ENCODE results near the gene COX6B1.
"Not testable (repeated sequence)": the region's sequence is repeated elsewhere in the genome, so short reads cannot be mapped to it uniquely, and the experiment has no call there.

Gene COX6B1, protein sequence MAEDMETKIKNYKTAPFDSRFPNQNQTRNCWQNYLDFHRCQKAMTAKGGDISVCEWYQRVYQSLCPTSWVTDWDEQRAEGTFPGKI

DNA sequence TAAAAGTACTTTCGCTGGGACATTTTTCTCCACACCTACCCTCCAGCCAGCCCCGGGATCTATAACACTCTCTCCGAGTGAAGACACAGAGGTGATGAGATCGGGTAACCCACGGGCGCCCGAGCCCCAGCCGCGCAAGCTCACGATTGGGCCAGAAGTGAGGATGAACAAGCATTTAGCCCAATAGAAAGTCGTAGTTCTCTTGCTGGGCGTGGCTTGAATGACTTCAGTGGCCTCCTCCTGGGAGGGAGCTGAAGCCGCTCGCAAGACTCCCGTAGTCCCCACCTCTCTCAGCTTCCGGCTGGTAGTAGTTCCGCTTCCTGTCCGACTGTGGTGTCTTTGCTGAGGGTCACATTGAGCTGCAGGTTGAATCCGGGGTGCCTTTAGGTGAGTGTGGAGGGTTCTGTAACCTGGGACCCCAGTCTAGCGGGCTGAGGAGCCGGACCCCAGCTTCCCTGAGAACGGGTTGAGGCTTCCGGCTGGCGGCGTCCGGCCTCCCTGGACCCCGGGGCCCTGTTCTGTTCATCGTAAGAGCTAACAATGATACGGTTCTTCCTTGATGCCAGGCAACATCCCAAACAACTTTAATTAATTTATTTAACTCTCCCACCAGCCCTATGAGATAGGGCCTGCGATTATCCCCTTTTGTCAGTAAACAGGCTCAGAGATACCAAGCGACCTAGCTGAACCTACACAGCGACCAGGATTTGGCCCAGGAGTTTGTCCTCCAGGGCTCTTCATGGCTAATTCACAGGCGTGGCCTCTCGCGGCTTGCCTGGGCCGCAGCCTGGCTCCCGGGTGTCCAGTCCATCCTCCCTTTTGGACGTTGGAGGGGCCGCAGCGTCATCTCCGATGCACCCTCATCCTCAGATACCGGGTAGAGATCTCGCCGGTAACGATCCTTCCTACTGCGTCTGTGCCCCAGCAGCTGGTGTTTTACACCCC is at the start of gene COX6B1:
Gene COX6B1 (plus strand): TSS at position 307 of the 945 bp plus-strand sequence. CDS start 2,921 bp downstream, outside the sequence.
- DNase-seq (ENCODE audit: low spot score) = peak; percentile 93

- DNase-seq (ENCODE audit: low spot score) = no peak
These were observed 46.2 kb upstream of the COX6B1 start for GRCh38 chr19:35601971-35602370.

GRCh38 chr19:35604436-35604835 is 43.7 kb upstream of the COX6B1 start:
- not testable (repeated sequence) for DNase-seq (ENCODE audit: low spot score)

DNA sequence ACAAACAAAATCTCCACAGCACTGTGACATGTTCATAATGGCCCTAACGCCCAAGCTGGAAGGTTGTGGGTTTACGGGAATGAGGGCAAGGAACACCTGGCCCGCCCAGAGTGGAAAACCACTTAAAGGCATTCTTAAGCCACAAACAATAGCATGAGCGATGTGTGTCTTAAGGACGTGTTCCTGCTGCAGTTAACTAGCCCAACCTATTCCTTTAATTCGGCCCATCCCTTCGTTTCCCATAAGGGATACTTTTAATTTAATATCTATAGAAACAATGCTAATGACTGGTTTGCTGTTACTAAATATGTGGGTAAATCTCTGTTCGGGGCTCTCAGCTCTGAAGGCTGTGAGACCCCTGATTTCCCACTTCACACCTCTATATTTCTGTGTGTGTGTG is 41.0 kb upstream of the COX6B1 start:
- DNase-seq (ENCODE audit: low spot score) = not testable (repeated sequence)

DNA sequence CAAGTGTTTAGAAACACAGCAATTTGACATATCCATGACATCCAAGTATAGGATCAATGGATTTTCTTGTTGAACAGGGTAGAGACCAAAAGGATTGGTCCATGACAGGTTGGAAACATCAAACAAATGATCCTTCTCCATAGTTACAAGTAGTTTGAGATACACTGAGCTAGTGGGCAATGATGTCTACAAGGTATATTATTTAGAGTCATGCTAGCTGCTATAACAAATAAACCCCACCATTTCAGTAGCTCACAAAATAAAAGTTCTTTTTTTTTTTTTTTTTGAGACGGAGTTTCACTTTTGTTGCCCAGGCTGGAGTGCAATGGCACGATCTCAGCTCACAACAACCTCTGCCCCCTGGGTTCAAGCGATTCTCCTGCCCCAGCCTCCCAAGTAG is 40.5 kb upstream of the COX6B1 start:
- DNase-seq (ENCODE audit: low spot score) = no peak

DNA sequence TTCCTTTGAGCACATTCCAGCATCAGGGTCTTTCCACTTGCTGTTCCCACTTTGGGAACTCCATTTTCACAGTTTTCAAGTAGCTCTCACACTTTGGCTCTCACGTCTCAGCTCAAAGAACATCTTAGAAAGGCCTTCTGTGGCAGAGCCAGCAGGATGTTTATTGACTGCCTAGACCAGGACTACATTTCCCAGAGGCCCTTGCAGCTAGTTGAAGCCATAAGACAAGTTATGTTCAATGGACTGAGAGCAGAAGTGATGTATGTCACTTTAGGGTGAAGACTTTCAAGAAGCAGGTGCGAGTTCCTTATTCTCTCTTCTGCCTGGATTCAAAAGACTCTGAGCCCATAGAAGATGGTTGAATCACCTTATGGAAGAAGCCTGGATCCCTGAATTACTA is 39.9 kb upstream of the COX6B1 start:
- no peak for DNase-seq (ENCODE audit: low spot score)

DNA sequence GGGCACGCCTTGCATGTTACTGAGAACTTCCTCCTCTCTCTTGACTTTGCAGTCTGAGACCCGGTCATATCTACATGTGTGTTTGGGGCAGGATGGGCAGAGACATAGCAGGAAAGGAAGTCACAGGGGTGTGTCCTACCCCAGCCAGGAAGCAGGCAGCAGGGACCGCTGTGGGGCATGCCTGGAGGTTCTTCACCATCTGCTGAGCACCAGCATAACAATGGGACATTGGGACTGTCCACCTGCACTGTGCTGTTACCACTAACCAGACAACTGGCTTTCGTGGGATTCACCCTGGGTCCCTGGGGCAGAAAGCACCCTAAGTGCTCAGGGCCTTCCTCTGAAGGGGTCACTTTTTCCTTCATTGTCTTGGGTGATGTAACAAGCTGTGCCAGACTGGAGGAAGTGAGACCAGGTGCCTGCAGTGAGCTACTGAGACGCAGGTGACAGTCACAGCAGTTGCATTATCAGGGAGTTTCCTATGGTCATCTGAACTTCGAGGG is 38.2 kb upstream of the COX6B1 start:
- no peak for DNase-seq (ENCODE audit: low spot score)

DNA sequence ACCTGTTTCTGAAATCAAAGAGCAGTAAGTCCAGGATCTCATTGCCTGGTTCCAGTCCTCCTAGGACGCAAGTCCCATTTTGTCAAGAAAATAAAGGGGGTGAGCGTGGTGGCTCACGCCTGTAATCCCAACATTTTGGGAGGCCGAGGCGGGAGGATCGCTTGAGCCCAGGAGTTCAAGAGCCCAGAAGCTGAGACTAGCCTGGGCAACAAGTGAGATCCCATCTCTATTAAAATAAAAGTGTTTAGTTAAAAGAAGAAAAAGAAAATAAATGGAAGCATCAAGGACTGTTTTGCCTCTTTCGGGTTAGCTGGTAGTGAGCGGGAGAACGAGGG is 35.9 kb upstream of the COX6B1 start:
- DNase-seq (ENCODE audit: low spot score) = no peak

GRCh38 chr19:35612559-35613321 is 35.4 kb upstream of the COX6B1 start, which contains the start of gene HAUS5:
Gene HAUS5, plus strand, starts transcription at chr19:35612735. Its CDS starts 60 bp downstream, at chr19:35612795.
- peak; percentile 87 for DNase-seq (ENCODE audit: low spot score)

DNA sequence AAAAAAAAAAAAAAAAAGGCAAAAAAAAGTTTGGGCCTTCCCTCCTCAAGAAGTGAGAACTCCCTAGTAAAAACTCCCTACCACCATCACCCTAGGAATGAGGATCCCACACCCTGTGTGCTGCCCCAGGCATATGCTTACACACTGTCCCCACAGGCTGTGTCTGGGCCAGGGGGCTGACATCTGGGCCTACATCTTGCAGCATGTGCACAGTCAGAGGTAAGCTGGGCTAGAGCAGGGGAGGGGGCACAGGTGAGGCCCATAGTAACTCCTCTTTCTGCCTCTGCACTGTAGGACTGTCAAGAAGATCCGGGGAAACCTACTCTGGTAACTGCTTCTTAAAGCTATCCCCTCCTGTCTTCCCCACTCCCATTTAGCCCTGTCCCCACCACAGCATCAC is 34.5 kb upstream of the COX6B1 start:
- no peak for DNase-seq (ENCODE audit: low spot score)

DNA sequence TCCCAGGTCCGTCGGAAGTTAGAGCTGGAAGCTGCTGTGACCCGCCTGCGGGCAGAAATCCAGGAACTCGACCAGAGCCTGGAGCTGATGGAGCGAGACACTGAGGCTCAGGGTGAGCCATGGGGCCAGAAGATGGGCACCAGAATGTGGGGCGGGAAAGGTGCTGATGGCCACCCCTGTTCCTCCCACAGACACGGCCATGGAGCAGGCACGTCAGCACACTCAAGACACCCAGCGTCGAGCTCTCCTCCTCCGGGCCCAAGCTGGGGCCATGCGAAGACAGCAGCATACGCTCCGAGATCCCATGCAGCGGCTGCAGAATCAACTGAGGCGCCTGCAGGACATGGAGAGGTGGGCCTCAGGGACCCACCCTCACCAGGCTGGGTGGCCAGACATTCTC is 33.1 kb upstream of the COX6B1 start:
- DNase-seq (ENCODE audit: low spot score) = no peak

GRCh38 chr19:35618857-35619256 is 29.3 kb upstream of the COX6B1 start:
- no peak for DNase-seq (ENCODE audit: low spot score)

DNA sequence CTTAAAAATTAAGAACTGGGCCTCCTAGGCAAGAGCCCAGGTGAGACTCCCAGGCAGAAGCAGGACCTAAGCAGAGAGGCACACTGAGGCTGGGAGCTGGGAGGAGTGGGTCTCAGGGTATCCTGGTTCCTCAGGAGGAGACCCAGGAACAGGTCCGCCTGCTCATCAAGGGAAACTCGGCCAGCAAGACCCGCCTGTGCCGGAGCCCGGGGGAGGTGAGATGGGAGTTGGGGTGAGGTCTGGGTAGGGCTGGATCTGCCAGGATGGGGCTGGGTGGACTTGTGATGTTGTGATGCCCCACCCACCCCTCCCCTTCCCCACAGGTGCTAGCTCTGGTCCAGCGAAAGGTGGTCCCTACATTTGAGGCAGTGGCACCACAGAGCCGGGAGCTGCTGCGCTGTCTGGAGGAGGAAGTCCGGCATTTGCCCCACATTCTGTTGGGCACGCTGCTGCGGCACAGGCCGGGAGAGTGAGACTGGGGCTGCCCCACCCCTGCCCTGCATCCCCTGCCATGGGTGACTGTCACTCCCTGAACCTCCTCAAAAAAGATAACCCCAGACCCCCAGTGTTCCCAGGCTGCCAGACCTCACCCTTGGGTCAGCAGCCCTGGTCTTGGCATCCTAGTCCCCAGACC is 28.7 kb upstream of the COX6B1 start:
- no peak for DNase-seq (ENCODE audit: low spot score)

DNA sequence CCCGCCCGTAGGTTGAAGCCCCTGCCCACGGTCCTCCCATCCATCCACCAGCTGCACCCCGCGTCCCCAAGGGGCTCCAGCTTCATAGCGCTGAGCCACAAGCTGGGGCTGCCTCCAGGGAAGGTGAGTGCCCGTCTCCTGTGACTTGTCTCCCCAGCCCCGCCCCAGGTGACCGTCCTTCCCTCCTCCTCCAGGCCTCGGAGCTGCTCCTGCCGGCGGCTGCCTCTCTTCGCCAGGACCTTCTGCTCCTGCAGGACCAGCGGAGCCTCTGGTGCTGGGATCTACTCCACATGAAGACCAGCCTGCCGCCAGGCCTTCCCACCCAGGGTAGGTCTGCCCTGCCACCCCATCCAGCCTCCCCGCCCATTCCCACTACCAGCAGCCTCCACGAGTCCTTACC is 28.1 kb upstream of the COX6B1 start:
- DNase-seq (ENCODE audit: low spot score) = no peak

DNA sequence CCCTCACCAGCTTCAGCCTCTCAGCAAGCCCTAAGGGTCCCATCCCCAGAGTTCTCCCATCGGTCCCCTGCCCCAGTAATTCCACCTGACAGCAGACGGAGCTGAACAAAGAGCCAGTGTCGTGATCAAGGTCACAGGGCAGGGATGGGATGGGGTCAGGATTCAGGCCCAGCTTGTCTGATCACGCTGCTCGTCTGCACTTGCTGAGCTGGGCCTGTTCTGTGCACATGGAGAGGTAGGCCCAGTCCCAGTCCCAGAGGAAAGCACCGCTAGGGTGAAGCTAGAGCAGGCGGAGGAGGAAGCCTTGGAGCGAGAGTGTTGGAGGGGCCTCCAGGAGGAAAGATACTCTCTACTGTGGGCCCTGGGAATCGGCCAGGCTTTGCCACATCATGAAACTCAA is 26.4 kb upstream of the COX6B1 start:
- DNase-seq (ENCODE audit: low spot score) = no peak

DNA sequence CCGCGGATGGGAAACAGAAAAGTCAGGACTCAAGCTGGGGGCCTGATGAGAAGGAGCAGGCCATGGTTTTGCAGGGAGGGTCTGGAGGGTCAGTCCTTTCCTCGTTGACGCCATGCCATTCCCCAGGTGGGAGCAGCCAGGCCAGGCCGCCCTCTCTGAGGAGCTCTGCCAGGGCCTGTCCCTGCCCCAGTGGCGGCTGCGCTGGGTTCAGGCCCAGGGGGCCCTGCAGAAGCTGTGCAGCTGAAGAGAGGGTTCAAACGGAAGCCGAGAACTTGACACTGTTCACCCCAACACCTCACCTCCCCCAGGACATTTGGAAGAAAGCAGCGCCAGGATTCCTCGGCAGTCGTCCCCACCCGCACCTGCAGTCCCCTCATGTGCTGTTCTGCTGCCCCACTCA is 25.4 kb upstream of the COX6B1 start:
- no peak for DNase-seq (ENCODE audit: low spot score)

GRCh38 chr19:35623327-35624010 is 24.7 kb upstream of the COX6B1 start:
- DNase-seq (ENCODE audit: low spot score) = no peak

DNA sequence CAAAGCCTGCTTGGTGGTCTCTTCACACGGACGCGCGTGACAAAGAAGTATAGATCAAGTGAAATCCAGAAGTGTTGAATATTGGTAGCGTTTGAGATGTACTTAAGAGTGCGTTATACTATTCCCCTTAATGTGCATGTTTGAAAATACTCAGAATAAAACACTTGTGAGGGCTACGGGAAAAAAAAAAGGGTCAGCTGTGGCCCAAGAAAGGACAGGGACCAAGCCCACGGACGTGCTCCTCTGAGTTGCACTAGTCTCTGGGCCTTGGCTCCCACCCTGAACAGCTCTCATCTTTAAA is 19.9 kb upstream of the COX6B1 start:
- no peak for DNase-seq (ENCODE audit: low spot score)

DNA sequence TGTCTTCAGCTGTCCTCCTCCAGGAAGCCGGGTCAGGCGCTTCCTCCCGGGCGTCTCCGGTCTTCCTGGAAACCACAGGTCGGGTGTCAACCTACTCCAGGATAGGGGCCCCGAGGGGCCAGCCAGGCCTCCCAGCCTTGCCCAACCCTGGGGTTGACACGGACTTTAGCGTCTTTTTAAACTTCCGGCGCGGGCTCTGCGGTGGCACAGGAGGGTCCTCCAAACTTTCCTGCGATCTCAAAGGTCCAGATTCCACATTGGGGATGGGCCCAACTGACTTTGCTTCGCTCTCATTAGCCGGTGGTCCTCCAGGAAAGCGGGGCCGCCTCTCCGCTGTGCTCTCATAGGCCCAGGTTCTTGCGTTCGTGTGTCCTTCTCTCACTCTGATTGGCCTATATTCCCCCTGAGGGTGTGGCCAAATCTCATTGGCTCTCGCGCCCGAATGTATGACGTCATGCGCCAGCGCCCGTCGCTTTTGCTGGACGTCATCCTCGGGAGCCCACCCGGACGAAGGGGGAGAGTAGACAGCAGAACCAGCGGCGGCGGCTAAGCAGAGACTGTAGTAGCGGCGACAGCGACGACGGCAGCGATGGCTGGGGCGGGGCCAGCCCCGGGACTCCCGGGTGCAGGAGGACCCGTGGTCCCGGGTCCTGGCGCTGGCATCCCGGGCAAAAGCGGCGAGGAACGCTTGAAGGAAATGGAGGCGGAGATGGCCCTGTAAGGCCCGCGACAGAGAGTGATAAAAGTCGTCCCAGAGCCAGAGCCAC is 19.4 kb upstream of the COX6B1 start, which contains the start of gene RBM42:
Gene RBM42 (plus strand): TSS at position 472 of the 767 bp plus-strand sequence. CDS start 118 bp downstream, at position 590.
- peak; percentile 99 for DNase-seq (ENCODE audit: low spot score)

GRCh38 chr19:35629332-35629633 is 18.8 kb upstream of the COX6B1 start:
- no peak for DNase-seq (ENCODE audit: low spot score)
